ENCODE results near the gene CNOT2.

DNA sequence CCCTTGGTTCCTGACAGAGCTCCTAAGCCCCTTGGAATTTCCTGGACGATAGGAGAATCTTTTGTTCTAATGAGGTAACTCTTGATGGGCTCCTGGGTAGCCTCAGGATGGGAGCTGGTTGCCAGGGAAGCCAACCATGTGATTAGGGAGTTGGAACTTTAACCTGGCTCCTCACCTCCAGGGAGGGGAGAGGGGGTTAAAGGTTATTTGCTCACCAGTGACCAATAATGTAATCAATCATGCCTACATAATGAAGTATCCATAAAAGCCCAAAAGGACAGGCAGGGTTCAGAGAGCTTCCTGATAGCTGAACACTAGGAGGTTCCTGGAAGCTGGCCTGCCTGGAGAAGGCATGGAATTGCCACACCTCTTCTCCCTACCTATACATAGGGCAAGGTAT lies 6.2 kb upstream of the CNOT2 start:
- TF ChIP-seq, protein P1, sequence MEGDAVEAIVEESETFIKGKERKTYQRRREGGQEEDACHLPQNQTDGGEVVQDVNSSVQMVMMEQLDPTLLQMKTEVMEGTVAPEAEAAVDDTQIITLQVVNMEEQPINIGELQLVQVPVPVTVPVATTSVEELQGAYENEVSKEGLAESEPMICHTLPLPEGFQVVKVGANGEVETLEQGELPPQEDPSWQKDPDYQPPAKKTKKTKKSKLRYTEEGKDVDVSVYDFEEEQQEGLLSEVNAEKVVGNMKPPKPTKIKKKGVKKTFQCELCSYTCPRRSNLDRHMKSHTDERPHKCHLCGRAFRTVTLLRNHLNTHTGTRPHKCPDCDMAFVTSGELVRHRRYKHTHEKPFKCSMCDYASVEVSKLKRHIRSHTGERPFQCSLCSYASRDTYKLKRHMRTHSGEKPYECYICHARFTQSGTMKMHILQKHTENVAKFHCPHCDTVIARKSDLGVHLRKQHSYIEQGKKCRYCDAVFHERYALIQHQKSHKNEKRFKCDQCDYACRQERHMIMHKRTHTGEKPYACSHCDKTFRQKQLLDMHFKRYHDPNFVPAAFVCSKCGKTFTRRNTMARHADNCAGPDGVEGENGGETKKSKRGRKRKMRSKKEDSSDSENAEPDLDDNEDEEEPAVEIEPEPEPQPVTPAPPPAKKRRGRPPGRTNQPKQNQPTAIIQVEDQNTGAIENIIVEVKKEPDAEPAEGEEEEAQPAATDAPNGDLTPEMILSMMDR (optimal IDR thresholded peaks at IDR 0.05 in 1 of 3, IDR thresholded peaks at IDR 0.05 in 1 of 3, conservative IDR thresholded peaks at IDR 0.05 in 1 of 3; ENCODE audit: extremely low read depth in 1 of 3, insufficient read depth in 2 of 3, low read length in 3 of 3) = no peak
- TF ChIP-seq EZH2 (IDR thresholded peaks at IDR 0.05; ENCODE audit: low read length) = no peak
